ENCODE data around the gene VAX1.
"Not testable (repeated sequence)": the region's sequence is repeated elsewhere in the genome, so short reads cannot be mapped to it uniquely, and the experiment has no call there.

Gene VAX1

GRCh38 chr10:117137911-117138642 is at the start of gene VAX1:
VAX1 (minus strand) TSS chr10:117138270; CDS start chr10:117138056, 214 bp downstream.
- no peak within 1 kb of the TSS for H3K4me3 ChIP-seq (ENCODE audit: low read depth, low read length)
- no peak for DNase-seq (ENCODE audit: low read depth)
- TF ChIP-seq CTCF (IDR thresholded peaks at IDR 0.05; ENCODE audit: insufficient read depth, low read depth, low read length, missing control alignments), result no peak

DNA sequence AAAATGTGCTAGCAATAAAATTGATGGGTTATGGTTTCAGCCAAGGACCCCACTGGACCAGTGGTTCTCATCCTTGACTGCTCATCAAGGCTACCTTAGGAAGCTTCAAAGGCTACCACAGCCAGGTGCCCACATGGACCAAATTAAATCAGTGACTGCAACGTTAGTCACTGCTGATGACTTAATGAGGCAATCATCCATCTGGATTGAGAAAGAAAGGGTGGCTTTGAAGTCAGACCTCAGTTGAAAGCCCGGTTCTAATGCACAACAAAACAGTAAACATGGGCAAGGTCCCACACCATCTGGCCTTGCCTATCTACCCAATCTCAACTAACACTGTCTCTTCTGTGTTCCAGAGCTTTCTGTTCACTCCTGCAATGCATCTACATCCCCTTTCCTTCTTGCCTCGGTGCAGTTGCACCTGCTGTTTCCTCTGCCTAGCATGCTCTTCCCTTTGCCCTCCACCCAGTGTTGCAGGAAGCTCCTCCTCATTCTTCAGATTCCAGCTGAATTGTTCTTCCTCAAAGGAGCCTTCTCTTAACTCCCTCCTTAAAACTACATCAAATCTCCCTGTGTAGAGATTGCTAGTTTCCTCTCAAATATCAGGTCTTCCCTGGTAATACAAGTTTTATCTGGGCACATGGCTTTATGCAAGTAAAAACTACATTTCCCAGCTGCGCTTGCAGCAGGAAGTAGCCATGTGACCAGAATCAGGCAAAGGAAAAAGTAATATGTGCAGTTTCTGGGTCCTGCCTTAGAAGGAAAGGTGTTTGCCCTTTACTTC is 49.0 kb upstream of the VAX1 start:
- DNase-seq (ENCODE audit: low read depth), result no peak
- TF ChIP-seq CTCF (IDR thresholded peaks at IDR 0.05; ENCODE audit: insufficient read depth, low read depth, low read length, missing control alignments), result no peak

DNA sequence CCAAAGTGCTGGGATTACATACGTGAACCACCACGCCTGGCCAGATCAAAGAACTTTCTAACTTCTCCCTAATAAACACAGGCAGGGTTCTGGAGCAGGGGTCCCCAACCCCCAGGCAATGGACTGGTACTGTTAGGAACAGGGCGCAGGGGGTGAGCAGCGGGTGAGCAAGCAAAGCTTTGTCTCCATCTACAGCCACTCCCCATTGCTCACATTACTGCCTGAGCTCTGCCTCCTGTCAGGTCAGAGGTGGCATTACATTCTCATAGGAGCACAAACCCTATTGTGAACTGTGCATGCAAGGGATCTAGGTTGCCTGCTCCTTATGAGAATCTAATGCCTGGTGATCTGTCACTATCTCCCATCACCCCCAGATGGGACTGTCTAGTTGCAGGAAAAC is 47.7 kb upstream of the VAX1 start:
- H3K4me3 ChIP-seq (ENCODE audit: low read depth, low read length); DNase-seq (ENCODE audit: low read depth): not testable (repeated sequence)

More for the DNA sequence above, 49.0 kb upstream of the VAX1 start:
- H3K4me3 ChIP-seq (ENCODE audit: low read depth, low read length), result no peak overlapping the region

DNA sequence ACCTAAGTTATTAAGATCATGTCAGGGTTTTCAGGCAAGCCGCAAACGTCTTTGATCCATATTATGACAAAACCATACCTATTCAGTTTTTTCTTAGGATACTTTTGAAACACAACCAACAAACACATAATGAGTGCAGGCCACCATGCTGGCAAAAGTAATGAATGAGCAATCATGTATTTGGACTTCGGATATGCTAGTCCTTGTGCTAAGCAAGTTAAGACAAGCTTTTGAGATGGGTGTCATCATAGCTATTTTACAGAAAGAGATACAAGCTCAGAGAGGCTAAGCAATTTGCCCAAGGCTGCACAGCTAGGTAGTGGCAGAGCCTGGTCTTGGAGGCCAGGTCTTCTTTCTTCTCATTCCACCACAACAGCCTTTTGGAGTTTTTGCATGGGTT is 46.8 kb upstream of the VAX1 start:
- no peak for DNase-seq (ENCODE audit: low read depth)
- H3K4me3 ChIP-seq (ENCODE audit: low read depth, low read length), result no peak overlapping the region
- no peak for TF ChIP-seq CTCF (IDR thresholded peaks at IDR 0.05; ENCODE audit: insufficient read depth, low read depth, low read length, missing control alignments)

- no peak for TF ChIP-seq CTCF (IDR thresholded peaks at IDR 0.05; ENCODE audit: insufficient read depth, low read depth, low read length, missing control alignments)
- H3K4me3 ChIP-seq (ENCODE audit: low read depth, low read length), result no peak overlapping the region
- no peak for DNase-seq (ENCODE audit: low read depth)
Measured at GRCh38 chr10:117184296-117184695, 46.2 kb upstream of the VAX1 start.

- TF ChIP-seq CTCF (IDR thresholded peaks at IDR 0.05; ENCODE audit: insufficient read depth, low read depth, low read length, missing control alignments), result no peak
- no peak for DNase-seq (ENCODE audit: low read depth)
- no peak overlapping the region for H3K4me3 ChIP-seq (ENCODE audit: low read depth, low read length)
Measured at GRCh38 chr10:117178190-117178589, 40.1 kb upstream of the VAX1 start.

GRCh38 chr10:117175901-117176534 is 37.9 kb upstream of the VAX1 start:
- H3K4me3 ChIP-seq (ENCODE audit: low read depth, low read length), result peak overlapping the region; percentile 51
- DNase-seq (ENCODE audit: low read depth), result peak; percentile 82
- peak; percentile 77 for TF ChIP-seq CTCF (IDR thresholded peaks at IDR 0.05; ENCODE audit: insufficient read depth, low read depth, low read length, missing control alignments)

All from GM12865 (cell line).